IMR-90 (cell line): ENCODE measurements around the gene PDE8B.

ENCODE experiments used
- BHLHE40 ChIP-seq: fragments of 150-350 bp; IDR thresholded peaks from 2 replicates; pipeline ENCODE4 v1.6.1; 2016; ENCODE audit warnings: mild to moderate bottlenecking, low read depth, low read length
- CEBPB ChIP-seq: IDR thresholded peaks from 2 replicates; pipeline ENCODE4 v1.6.1; 2012; ENCODE audit warnings: low read depth, low read length, improper control_type of control experiment
- CHD1 ChIP-seq: IDR thresholded peaks from 2 replicates; pipeline ENCODE4 v1.6.1; 2012; ENCODE audit warnings: low read depth, low read length, improper control_type of control experiment
- CTCF ChIP-seq: conservative IDR thresholded peaks from 2 replicates; pipeline ENCODE4 v1.5.1; 2012; ENCODE audit warnings: mild to moderate bottlenecking, low read depth, low read length, improper control_type of control experiment
- MAFK ChIP-seq: IDR thresholded peaks from 2 replicates; pipeline ENCODE4 v1.6.1; 2012; ENCODE audit warnings: low read depth, low read length, improper control_type of control experiment
- NFE2L2 ChIP-seq: fragments of 150-350 bp; IDR thresholded peaks from 2 replicates; pipeline ENCODE4 v1.6.1; 2016; ENCODE audit warnings: low read depth, mild to moderate bottlenecking, low read length
- POLR2A ChIP-seq: IDR thresholded peaks from 2 replicates; pipeline ENCODE4 v1.6.1; 2012; ENCODE audit warnings: mild to moderate bottlenecking, low read depth, low read length
- RAD21 ChIP-seq: IDR thresholded peaks from 2 replicates; pipeline ENCODE4 v1.6.1; 2012; ENCODE audit warnings: low read length, improper control_type of control experiment

- TF ChIP-seq CTCF = no peak
- TF ChIP-seq POLR2A = no peak
- TF ChIP-seq NFE2L2 = no peak
- TF ChIP-seq RAD21 = no peak
- no peak for TF ChIP-seq MAFK
- TF ChIP-seq CEBPB = no peak
- TF ChIP-seq BHLHE40 = no peak
- no peak for TF ChIP-seq CHD1
Observed at GRCh38 chr5:77389746-77390145, 179.3 kb downstream of the PDE8B start.
